CD8-positive, alpha-beta memory T cell (primary cell): ENCODE measurements around the gene NOP16. TPM values are rescaled to one million over a fixed set of nuclear protein-coding genes. Genes with fewer than 3 reads are reported as not detected.
"Not testable (repeated sequence)": the region's sequence is repeated elsewhere in the genome, so short reads cannot be mapped to it uniquely, and the experiment has no call there.

Source experiments
- CTCF ChIA-PET: fragments of 350-600 bp; sonication (Branson Sonifier 250); formaldehyde crosslinking; loops from one replicate; lab custom pipeline; 2021; ENCODE audit warnings: antibody characterized with exemption; lab: Charles Lee
- POLR2A ChIA-PET: fragments of 350-600 bp; sonication (Branson Sonifier 250); formaldehyde crosslinking; loops from one replicate; lab custom pipeline; 2021; ENCODE audit warnings: antibody characterized with exemption; lab: Charles Lee
- DNase-seq, 5 donors: peaks; one replicate each; pipeline versions ENCODE4 v3.0.0 to v3.0.0-alpha.2; 2020 to 2022; ENCODE audit warnings: mixed read lengths in 1 of 5
- H3K27ac ChIP-seq: one replicate; pipeline ENCODE4 v1.7.0; 2013; ENCODE audit warnings: low read depth, mild to moderate bottlenecking, low read length, moderate library complexity
- H3K27me3 ChIP-seq: 2 replicates; pipeline ENCODE4 v1.7.0; 2013; ENCODE audit warnings: low read length, mild to moderate bottlenecking; ENCODE audit not compliant: insufficient read depth, poor library complexity, severe bottlenecking
- H3K36me3 ChIP-seq: 2 replicates; pipeline ENCODE4 v1.7.0; 2013; ENCODE audit warnings: mild to moderate bottlenecking, low read length, moderate library complexity; ENCODE audit not compliant: insufficient read depth
- H3K4me1 ChIP-seq: 2 replicates; pipeline ENCODE4 v1.7.0; 2013; ENCODE audit warnings: mild to moderate bottlenecking, low read length, moderate library complexity; ENCODE audit not compliant: insufficient read depth
- H3K4me3 ChIP-seq: 2 replicates; pipeline ENCODE4 v1.7.0; 2013; ENCODE audit warnings: mild to moderate bottlenecking, low read length
- H3K9me3 ChIP-seq: 2 replicates; pipeline ENCODE4 v1.7.0; 2013; ENCODE audit warnings: mild to moderate bottlenecking, low read length
- H3K27ac Mint-ChIP-seq, 8 donors: one replicate each; pipeline ENCODE4 v1.8.0; 2020 to 2021; ENCODE audit warnings: mixed read lengths in 8 of 8, mild to moderate bottlenecking in 6 of 8, inconsistent platforms in 3 of 8, moderate library complexity in 3 of 8
- H3K27me3 Mint-ChIP-seq, 2 donors: one replicate each; pipeline ENCODE4 v1.8.0; 2020 to 2021; ENCODE audit warnings: mixed read lengths in 2 of 2, mild to moderate bottlenecking in 1 of 2, moderate library complexity in 1 of 2
- H3K36me3 Mint-ChIP-seq, 3 donors: one replicate each; pipeline ENCODE4 v1.8.0; 2020 to 2021; ENCODE audit warnings: mixed read lengths in 3 of 3, inconsistent platforms in 1 of 3, mild to moderate bottlenecking in 1 of 3
- H3K4me1 Mint-ChIP-seq, 3 donors: one replicate each; pipeline ENCODE4 v1.8.0; 2020 to 2021; ENCODE audit warnings: mixed read lengths in 3 of 3, inconsistent platforms in 1 of 3, mild to moderate bottlenecking in 1 of 3
- H3K4me3 Mint-ChIP-seq, 7 donors: one replicate each; pipeline ENCODE4 v1.8.0; 2020 to 2021; ENCODE audit warnings: mixed read lengths in 7 of 7, mild to moderate bottlenecking in 6 of 7, moderate library complexity in 4 of 7, inconsistent platforms in 2 of 7
- H3K9me3 Mint-ChIP-seq, 5 donors: one replicate each; pipeline ENCODE4 v1.8.0; 2020 to 2022; ENCODE audit warnings: mixed read lengths in 5 of 5, mild to moderate bottlenecking in 3 of 5, moderate library complexity in 2 of 5, inconsistent platforms in 1 of 5
- polyA plus RNA-seq: library from polyadenylated mRNA; unstranded; fragments of 300-500 nt; fragmentation: Illumina TruSeq; gene quantifications from one replicate; pipeline ENCODE4 v1.2.3, GENCODE V29; 2021
- total RNA-seq, 2 experiments: library from RNA; stranded (reverse); gene quantifications; one replicate each; pipeline ENCODE4 v1.2.3, GENCODE V29; 2021

NOP16 gene
- total and polyA plus RNA-seq, 3 experiments from 2014 or later: 33.5 to 160 (median 157) TPM

- no peaks in the 10 kb centered on the region for H3K27me3 ChIP-seq
- no peak overlapping the region for H3K27ac ChIP-seq
- H3K4me3 Mint-ChIP-seq: no peak overlapping the region
- H3K9me3 ChIP-seq: no peaks in the 10 kb centered on the region
- peaks cover 0 to 57% (median 9%) of the 10 kb centered on the region in 3 donors for H3K36me3 Mint-ChIP-seq
- DNase-seq: no peak
- H3K27me3 Mint-ChIP-seq: no peaks in the 10 kb centered on the region
- no peak overlapping the region for H3K4me3 ChIP-seq
- H3K4me1 Mint-ChIP-seq: peaks cover 18 to 24% (median 22%) of the 10 kb centered on the region in 3 donors
- H3K27ac Mint-ChIP-seq: peak overlapping the region in 1 of 8 donors; percentile 42
- H3K4me1 ChIP-seq: no peaks in the 10 kb centered on the region
- H3K36me3 ChIP-seq: peaks cover 3% of the 10 kb centered on the region
- ChIA-PET CTCF (interaction anchor here (1.3 kb wide), 1 partner anchor 165 kb away, joined by 3 read pairs; no protein-coding TSS in a partner anchor), POLR2A (no interaction called here)
- no peaks in the 10 kb centered on the region for H3K9me3 Mint-ChIP-seq
These were observed 20.2 kb upstream of the NOP16 start for GRCh38 chr5:176408590-176408989.

- CTCF ChIA-PET: interaction anchor here (1.2 kb wide), 1 partner anchor 129 kb away, joined by 3 read pairs; the partner anchor contains the start of gene RNF44
- POLR2A ChIA-PET, H3K9me3 Mint-ChIP-seq: not testable (repeated sequence)
These were observed 19.8 kb upstream of the NOP16 start for GRCh38 chr5:176408252-176408573.

GRCh38 chr5:176407456-176408251 lies 19.3 kb upstream of the NOP16 start:
- no peaks in the 10 kb centered on the region for H3K9me3 Mint-ChIP-seq
- no peak overlapping the region for H3K4me3 ChIP-seq
- peak overlapping the region in 4 of 8 donors; percentile 42 to 78 (median 62) for H3K27ac Mint-ChIP-seq
- H3K27me3 ChIP-seq: no peaks in the 10 kb centered on the region
- POLR2A ChIA-PET: no interaction called here
- H3K36me3 ChIP-seq: peaks cover 3% of the 10 kb centered on the region
- peaks cover 0 to 58% (median 9%) of the 10 kb centered on the region in 3 donors for H3K36me3 Mint-ChIP-seq
- H3K4me1 Mint-ChIP-seq: peaks cover 12 to 15% (median 15%) of the 10 kb centered on the region in 3 donors
- no peak for DNase-seq
- H3K4me3 Mint-ChIP-seq: no peak overlapping the region
- H3K4me1 ChIP-seq: no peaks in the 10 kb centered on the region
- CTCF ChIA-PET: interaction anchor here (0.9 to 1.6 kb wide), 4 partner anchors 8 to 130 kb away, joined by 3 read pairs; partner anchors contain the start of genes FAF2 and RNF44
- no peak overlapping the region for H3K27ac ChIP-seq
- no peaks in the 10 kb centered on the region for H3K27me3 Mint-ChIP-seq
- H3K9me3 ChIP-seq: no peaks in the 10 kb centered on the region

More at GRCh38 chr5:176408252-176408573, 19.8 kb upstream of the NOP16 start:
- not testable (repeated sequence) for H3K27me3 Mint-ChIP-seq, H3K27me3 ChIP-seq, H3K4me1 ChIP-seq, H3K4me3 ChIP-seq, DNase-seq, H3K9me3 ChIP-seq, H3K27ac ChIP-seq, H3K36me3 ChIP-seq, H3K4me3 Mint-ChIP-seq
- H3K27ac Mint-ChIP-seq: peak overlapping the region in 2 of 8 donors; percentile 42 to 78
- peaks cover 14 to 20% (median 20%) of the 10 kb centered on the region in 3 donors for H3K4me1 Mint-ChIP-seq
- peaks cover 0 to 57% (median 9%) of the 10 kb centered on the region in 3 donors for H3K36me3 Mint-ChIP-seq

- Mint-ChIP-seq H3K36me3 (peaks cover 0 to 62% (median 9%) of the 10 kb centered on the region in 3 donors), H3K27ac (peak overlapping the region in 4 of 8 donors; percentile 12 to 71 (median 20)), H3K9me3 (no peaks in the 10 kb centered on the region), H3K4me1 (peaks cover 8 to 16% (median 9%) of the 10 kb centered on the region in 3 donors), H3K27me3 (no peaks in the 10 kb centered on the region), H3K4me3 (no peak overlapping the region)
- DNase-seq: no peak
- H3K9me3 ChIP-seq: no peaks in the 10 kb centered on the region
- no peak overlapping the region for H3K4me3 ChIP-seq
- no peaks in the 10 kb centered on the region for H3K27me3 ChIP-seq
- POLR2A ChIA-PET: no interaction called here
- peaks cover 3% of the 10 kb centered on the region for H3K36me3 ChIP-seq
- H3K27ac ChIP-seq: no peak overlapping the region
- CTCF ChIA-PET: interaction anchor here (0.9 to 1.6 kb wide), 3 partner anchors 9 to 41 kb away, joined by 3 read pairs; partner anchors contain the start of gene FAF2
- H3K4me1 ChIP-seq: no peaks in the 10 kb centered on the region
These were observed 18.1 kb upstream of the NOP16 start for GRCh38 chr5:176406436-176407052.

- no peak overlapping the region for H3K27ac ChIP-seq
- POLR2A ChIA-PET: no interaction called here
These were observed 17.4 kb upstream of the NOP16 start for GRCh38 chr5:176405656-176406435.

GRCh38 chr5:176401281-176402205 lies 13.1 kb upstream of the NOP16 start:
- POLR2A ChIA-PET: no interaction called here
- peaks cover 0 to 4% (median 2%) of the 10 kb centered on the region in 3 donors for H3K4me1 Mint-ChIP-seq

More at GRCh38 chr5:176405656-176406435, 17.4 kb upstream of the NOP16 start:
- Histone ChIP-seq H3K9me3 (no peaks in the 10 kb centered on the region), H3K27me3 (no peaks in the 10 kb centered on the region), H3K36me3 (peaks cover 3% of the 10 kb centered on the region), H3K4me1 (no peaks in the 10 kb centered on the region), H3K4me3 (no peak overlapping the region)
- CTCF ChIA-PET: interaction anchor here (0.9 to 1.6 kb wide), 3 partner anchors 8 to 42 kb away, joined by 3 read pairs; partner anchors contain the start of gene FAF2
- Mint-ChIP-seq H3K36me3 (peaks cover 0 to 61% (median 6%) of the 10 kb centered on the region in 3 donors), H3K4me3 (no peak overlapping the region), H3K4me1 (peaks cover under 1 to 10% (median 7%) of the 10 kb centered on the region in 3 donors), H3K27ac (peak overlapping the region in 2 of 8 donors; percentile 19 to 71), H3K27me3 (no peaks in the 10 kb centered on the region), H3K9me3 (no peaks in the 10 kb centered on the region)
- no peak for DNase-seq

More at GRCh38 chr5:176401281-176402205, 13.1 kb upstream of the NOP16 start:
- DNase-seq: no peak
- no peak overlapping the region for H3K4me3 ChIP-seq
- Mint-ChIP-seq H3K9me3 (no peaks in the 10 kb centered on the region), H3K4me3 (no peak overlapping the region), H3K36me3 (peaks cover 0 to 56% (median 7%) of the 10 kb centered on the region in 3 donors), H3K27ac (peak overlapping the region in 2 of 8 donors; percentile 36 to 61), H3K27me3 (no peaks in the 10 kb centered on the region)
- CTCF ChIA-PET: no interaction called here
- no peak overlapping the region for H3K27ac ChIP-seq
- no peaks in the 10 kb centered on the region for H3K4me1 ChIP-seq
- H3K36me3 ChIP-seq: no peaks in the 10 kb centered on the region
- H3K27me3 ChIP-seq: no peaks in the 10 kb centered on the region
- H3K9me3 ChIP-seq: no peaks in the 10 kb centered on the region
